Esophagus squamous epithelium (tissue), 4 donors: ENCODE measurements around the gene GPC3.

Experiments used
- POLR2A ChIP-seq, 4 donors: fragments of 450-650 bp; IDR thresholded peaks; one replicate each; pipeline ENCODE4 v1.6.1; 2017; ENCODE audit warnings: antibody characterized with exemption in 4 of 4, mild to moderate bottlenecking in 4 of 4, moderate library complexity in 3 of 4
- TF ChIP-seq, protein P1 (sequence below), 6 experiments: fragments of 450-650 bp in 4 of 6; fragments of 200-600 bp in 2 of 6; sonication (generic) in 2 of 6; IDR thresholded peaks; one replicate each; pipeline ENCODE4 v1.5.1; 2016 to 2019; ENCODE audit warnings: antibody characterized with exemption in 6 of 6, mild to moderate bottlenecking in 4 of 6, moderate library complexity in 4 of 6

DNA sequence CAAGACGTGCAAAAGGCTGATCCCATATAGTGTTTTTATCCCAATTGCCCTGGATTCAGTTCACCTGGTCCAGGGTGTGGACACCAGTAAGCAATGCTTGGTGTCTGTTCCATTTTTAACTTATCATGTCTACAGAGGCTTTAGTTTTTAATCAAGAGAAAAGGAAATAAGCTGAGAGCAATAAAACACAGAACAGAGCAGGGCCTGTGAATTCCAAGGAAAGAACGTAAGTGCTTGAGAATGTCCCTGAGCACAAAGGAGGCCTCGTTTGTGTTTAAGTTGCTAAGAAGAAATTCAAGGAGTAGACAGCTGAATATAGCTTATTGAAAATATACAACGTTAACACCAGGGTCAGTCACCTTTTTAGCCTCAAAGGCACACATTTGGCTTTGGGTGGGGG is 191.3 kb downstream of the GPC3 start:
- TF ChIP-seq, protein P1, sequence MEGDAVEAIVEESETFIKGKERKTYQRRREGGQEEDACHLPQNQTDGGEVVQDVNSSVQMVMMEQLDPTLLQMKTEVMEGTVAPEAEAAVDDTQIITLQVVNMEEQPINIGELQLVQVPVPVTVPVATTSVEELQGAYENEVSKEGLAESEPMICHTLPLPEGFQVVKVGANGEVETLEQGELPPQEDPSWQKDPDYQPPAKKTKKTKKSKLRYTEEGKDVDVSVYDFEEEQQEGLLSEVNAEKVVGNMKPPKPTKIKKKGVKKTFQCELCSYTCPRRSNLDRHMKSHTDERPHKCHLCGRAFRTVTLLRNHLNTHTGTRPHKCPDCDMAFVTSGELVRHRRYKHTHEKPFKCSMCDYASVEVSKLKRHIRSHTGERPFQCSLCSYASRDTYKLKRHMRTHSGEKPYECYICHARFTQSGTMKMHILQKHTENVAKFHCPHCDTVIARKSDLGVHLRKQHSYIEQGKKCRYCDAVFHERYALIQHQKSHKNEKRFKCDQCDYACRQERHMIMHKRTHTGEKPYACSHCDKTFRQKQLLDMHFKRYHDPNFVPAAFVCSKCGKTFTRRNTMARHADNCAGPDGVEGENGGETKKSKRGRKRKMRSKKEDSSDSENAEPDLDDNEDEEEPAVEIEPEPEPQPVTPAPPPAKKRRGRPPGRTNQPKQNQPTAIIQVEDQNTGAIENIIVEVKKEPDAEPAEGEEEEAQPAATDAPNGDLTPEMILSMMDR (IDR thresholded peaks at IDR 0.05): no peak
- no peak for TF ChIP-seq POLR2A (IDR thresholded peaks at IDR 0.05)
